K562 (cell line): ENCODE measurements around the gene GPN1. TPM values are rescaled to one million over a fixed set of nuclear protein-coding genes. Genes with fewer than 3 reads are reported as not detected.

Experiments used
- CREM ChIP-seq: IDR thresholded peaks from 2 replicates; pipeline ENCODE4 v1.6.1; 2014; ENCODE audit warnings: antibody characterized with exemption, low read depth
- DIDO1 ChIP-seq: fragments of 450-650 bp; IDR thresholded peaks from 2 replicates; pipeline ENCODE4 v1.6.1; 2016; ENCODE audit warnings: low read depth, missing biosample characterization, missing genetic modification characterization
- ILF3 ChIP-seq: fragments of 450-650 bp; IDR thresholded peaks from 2 replicates; pipeline ENCODE4 v1.6.1; 2018; ENCODE audit warnings: antibody characterized with exemption, mild to moderate bottlenecking, moderate library complexity, borderline replicate concordance
- MAFK ChIP-seq: IDR thresholded peaks from 2 replicates; pipeline ENCODE4 v1.6.1; 2011; ENCODE audit warnings: low read length, improper control_type of control experiment
- NCOA4 ChIP-seq: fragments of 450-650 bp; IDR thresholded peaks from 2 replicates; pipeline ENCODE4 v1.6.1; 2018; ENCODE audit warnings: mild to moderate bottlenecking; ENCODE audit not compliant: partially characterized antibody
- TBL1XR1 ChIP-seq, 2 experiments: IDR thresholded peaks; 2 replicates each; pipeline ENCODE4 v1.6.1; 2012; ENCODE audit warnings: improper control_type of control experiment in 2 of 2, low read length in 2 of 2, mild to moderate bottlenecking in 1 of 2
- TCF3 ChIP-seq: sonication (generic); formaldehyde crosslinking; IDR thresholded peaks from 2 replicates; pipeline ENCODE4 v1.4.0; 2020; ENCODE audit warnings: mild to moderate bottlenecking, missing genetic modification reagents
- XRCC4 ChIP-seq: IDR thresholded peaks from one replicate; pipeline ENCODE4 v1.6.1; 2011; ENCODE audit not compliant: insufficient read depth, insufficient read length; ENCODE audit errors: extremely low read depth
- ZFPM2 ChIP-seq: fragments of 250-450 bp; sonication (Bioruptor Pico); IDR thresholded peaks from 2 replicates; pipeline ENCODE4 v1.5.1; 2022; ENCODE audit warnings: mild to moderate bottlenecking
- ZKSCAN3 ChIP-seq: fragments of 250-450 bp; sonication (Bioruptor Pico); IDR thresholded peaks from 2 replicates; pipeline ENCODE4 v1.4.0; 2020
- ZNF140 ChIP-seq: fragments of 250-450 bp; sonication (Bioruptor Pico); IDR thresholded peaks from 2 replicates; pipeline ENCODE4 v1.8.0; 2021; ENCODE audit warnings: moderate library complexity, mild to moderate bottlenecking, inconsistent platforms
- ZNF217 ChIP-seq: sonication (generic); formaldehyde crosslinking; IDR thresholded peaks from 2 replicates; pipeline ENCODE4 v1.8.0; 2022; ENCODE audit warnings: mild to moderate bottlenecking, missing genetic modification reagents
- ZNF253 ChIP-seq: fragments of 250-450 bp; sonication (Bioruptor Pico); conservative IDR thresholded peaks from 2 replicates; pipeline ENCODE4 v1.6.1; 2021; ENCODE audit warnings: mild to moderate bottlenecking
- ZNF280A ChIP-seq: fragments of 450-650 bp; IDR thresholded peaks from 2 replicates; pipeline ENCODE4 v1.6.1; 2018; ENCODE audit warnings: mild to moderate bottlenecking, low read depth; ENCODE audit not compliant: partially characterized antibody
- ZNF316 ChIP-seq: fragments of 450-650 bp; IDR thresholded peaks from 2 replicates; pipeline ENCODE4 v1.6.1; 2016
- polyA plus RNA-seq, 8 experiments: library from polyadenylated mRNA; depleted of rRNA in 4 of 8; stranded (reverse) in 5 of 8; unstranded in 3 of 8; fragments of >200 nt; fragmentation: Nextera tagmentation in 2 of 8; fragmentation: Illumina TruSeq in 1 of 8; extraction: Ambion mirVana in 2 of 8; extraction: Trizol in 1 of 8; gene quantifications; 2 replicates each; pipeline versions ENCODE4 v1.2.1 to v1.2.3, GENCODE V29; 2011 to 2014; ENCODE audit warnings: inconsistent platforms in 1 of 8, missing spikeins in 1 of 8
- total RNA-seq, 7 experiments: library from RNA; depleted of rRNA in 6 of 7; stranded (reverse); fragments of >200 nt in 6 of 7; fragmentation: Illumina TruSeq in 2 of 7; extraction: Trizol in 2 of 7; gene quantifications; 2 replicates each; pipeline versions ENCODE4 v1.2.1 to v1.2.3, GENCODE V29; 2011 to 2021; ENCODE audit warnings: low replicate concordance in 1 of 7
- TF ChIP-seq, protein P1 (sequence below): sonication (generic); formaldehyde crosslinking; IDR thresholded peaks from 2 replicates; pipeline ENCODE4 v1.8.0; 2022; ENCODE audit warnings: mild to moderate bottlenecking, missing genetic modification reagents

GPN1 gene
- total and polyA plus RNA-seq, 9 of the 15 experiments (the other 6 are each of a cell fraction or from before 2014, with no cell fraction given), result 23.4 to 171 (median 48.2) TPM

- TF ChIP-seq ZNF280A (no peak), NCOA4 (no peak), ZNF316 (peak; percentile 89), MAFK (peak; percentile 61; the same call in 1 of the 2 replicates), ILF3 (no peak), ZNF140 (no peak), ZKSCAN3 (CRISPR knock-in tag) (no peak), XRCC4 (no peak), ZNF253 (CRISPR knock-in tag) (no peak), DIDO1 (tag) (no peak), ZNF217 (no peak), TBL1XR1 (IDR thresholded peaks at IDR 0.05; ENCODE audit: low read length in 2 of 2) (no peak), CREM (no peak), TCF3 (no peak), ZFPM2 (CRISPR knock-in tag) (no peak)
- TF ChIP-seq, protein P1, sequence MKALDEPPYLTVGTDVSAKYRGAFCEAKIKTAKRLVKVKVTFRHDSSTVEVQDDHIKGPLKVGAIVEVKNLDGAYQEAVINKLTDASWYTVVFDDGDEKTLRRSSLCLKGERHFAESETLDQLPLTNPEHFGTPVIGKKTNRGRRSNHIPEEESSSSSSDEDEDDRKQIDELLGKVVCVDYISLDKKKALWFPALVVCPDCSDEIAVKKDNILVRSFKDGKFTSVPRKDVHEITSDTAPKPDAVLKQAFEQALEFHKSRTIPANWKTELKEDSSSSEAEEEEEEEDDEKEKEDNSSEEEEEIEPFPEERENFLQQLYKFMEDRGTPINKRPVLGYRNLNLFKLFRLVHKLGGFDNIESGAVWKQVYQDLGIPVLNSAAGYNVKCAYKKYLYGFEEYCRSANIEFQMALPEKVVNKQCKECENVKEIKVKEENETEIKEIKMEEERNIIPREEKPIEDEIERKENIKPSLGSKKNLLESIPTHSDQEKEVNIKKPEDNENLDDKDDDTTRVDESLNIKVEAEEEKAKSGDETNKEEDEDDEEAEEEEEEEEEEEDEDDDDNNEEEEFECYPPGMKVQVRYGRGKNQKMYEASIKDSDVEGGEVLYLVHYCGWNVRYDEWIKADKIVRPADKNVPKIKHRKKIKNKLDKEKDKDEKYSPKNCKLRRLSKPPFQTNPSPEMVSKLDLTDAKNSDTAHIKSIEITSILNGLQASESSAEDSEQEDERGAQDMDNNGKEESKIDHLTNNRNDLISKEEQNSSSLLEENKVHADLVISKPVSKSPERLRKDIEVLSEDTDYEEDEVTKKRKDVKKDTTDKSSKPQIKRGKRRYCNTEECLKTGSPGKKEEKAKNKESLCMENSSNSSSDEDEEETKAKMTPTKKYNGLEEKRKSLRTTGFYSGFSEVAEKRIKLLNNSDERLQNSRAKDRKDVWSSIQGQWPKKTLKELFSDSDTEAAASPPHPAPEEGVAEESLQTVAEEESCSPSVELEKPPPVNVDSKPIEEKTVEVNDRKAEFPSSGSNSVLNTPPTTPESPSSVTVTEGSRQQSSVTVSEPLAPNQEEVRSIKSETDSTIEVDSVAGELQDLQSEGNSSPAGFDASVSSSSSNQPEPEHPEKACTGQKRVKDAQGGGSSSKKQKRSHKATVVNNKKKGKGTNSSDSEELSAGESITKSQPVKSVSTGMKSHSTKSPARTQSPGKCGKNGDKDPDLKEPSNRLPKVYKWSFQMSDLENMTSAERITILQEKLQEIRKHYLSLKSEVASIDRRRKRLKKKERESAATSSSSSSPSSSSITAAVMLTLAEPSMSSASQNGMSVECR (CRISPR knock-in tag), result no peak
Measured at GRCh38 chr2:27655155-27655951, 26.5 kb downstream of the GPN1 start (continued).
